Activated CD4-positive, alpha-beta T cell treated with anti-CD3 and anti-CD28 coated beads, Interleukin-2, Interleukin-6, amounts not matched to agents 100 ng/mL and 50 ng/mL, durations not matched to agents 16 hours and 8 hours (primary cell): ENCODE results near the gene UTY.
"Not testable (repeated sequence)": the region's sequence is repeated elsewhere in the genome, so short reads cannot be mapped to it uniquely, and the experiment has no call there.

Experiments used
- DNase-seq: peaks from one replicate; pipeline ENCODE4 v3.0.0-alpha.2; 2020

Gene UTY

GRCh38 chrY:13296176-13296890 is 183.5 kb downstream of the UTY start:
- no peak for DNase-seq

- no peak for DNase-seq
These were observed 184.8 kb downstream of the UTY start for GRCh38 chrY:13295026-13295425.

- no peak for DNase-seq
These were observed 188.6 kb downstream of the UTY start for GRCh38 chrY:13291199-13291598.

GRCh38 chrY:13282151-13283054 is 197.4 kb downstream of the UTY start:
- DNase-seq = not testable (repeated sequence)

- no peak for DNase-seq
These were observed 200.3 kb downstream of the UTY start for GRCh38 chrY:13279561-13279960.

- DNase-seq = no peak
These were observed 208.1 kb downstream of the UTY start for GRCh38 chrY:13271706-13272105.

GRCh38 chrY:13253941-13254440 is 225.8 kb downstream of the UTY start:
- DNase-seq = not testable (repeated sequence)

- DNase-seq = no peak
These were observed 229.4 kb downstream of the UTY start for GRCh38 chrY:13250421-13250820.

GRCh38 chrY:13243716-13244115 is 236.1 kb downstream of the UTY start:
- DNase-seq = no peak

- DNase-seq = no peak
These were observed 245.9 kb downstream of the UTY start for GRCh38 chrY:13233901-13234300.

GRCh38 chrY:13233118-13233517 is 246.7 kb downstream of the UTY start:
- DNase-seq = no peak

GRCh38 chrY:13227354-13227953 is 252.4 kb downstream of the UTY start:
- no peak for DNase-seq

GRCh38 chrY:13210961-13211646 is 268.7 kb downstream of the UTY start:
- no peak for DNase-seq

GRCh38 chrY:13205214-13205613 is 274.6 kb downstream of the UTY start:
- no peak for DNase-seq
